GM23248 (cell line): ENCODE measurements around the gene TSPAN3. TPM values are rescaled to one million over a fixed set of nuclear protein-coding genes. Genes with fewer than 3 reads are reported as not detected.

ENCODE experiments used
- DNase-seq: peaks from one replicate; pipeline ENCODE4 v3.0.0-alpha.2; 2015
- H2AFZ ChIP-seq: fragments of 200-600 bp; sonication (generic); 2 replicates; pipeline ENCODE4 v1.6.1; 2016; ENCODE audit warnings: antibody characterized with exemption
- H3F3A ChIP-seq: fragments of 200-600 bp; sonication (generic); 2 replicates; pipeline ENCODE4 v1.6.1; 2016; ENCODE audit warnings: mild to moderate bottlenecking, antibody characterized with exemption, mixed run types; ENCODE audit not compliant: insufficient read depth
- H3K27ac ChIP-seq: fragments of 200-600 bp; sonication (generic); 2 replicates; pipeline ENCODE4 v1.5.1; 2016; ENCODE audit warnings: mild to moderate bottlenecking
- H3K27me3 ChIP-seq: fragments of 200-600 bp; sonication (generic); replicated peaks from 2 replicates; pipeline ENCODE4 v1.6.1; 2016; ENCODE audit warnings: mild to moderate bottlenecking; ENCODE audit not compliant: insufficient read depth
- H3K36me3 ChIP-seq: fragments of 200-600 bp; sonication (generic); 2 replicates; pipeline ENCODE4 v1.6.1; 2016; ENCODE audit warnings: low read depth, mild to moderate bottlenecking
- H3K4me1 ChIP-seq: fragments of 200-600 bp; sonication (generic); 2 replicates; pipeline ENCODE4 v1.6.1; 2016; ENCODE audit warnings: mild to moderate bottlenecking; ENCODE audit not compliant: insufficient read depth
- H3K4me2 ChIP-seq: fragments of 200-600 bp; sonication (generic); one replicate; pipeline ENCODE4 v1.6.1; 2016; ENCODE audit warnings: mild to moderate bottlenecking; ENCODE audit not compliant: unreplicated experiment
- H3K4me3 ChIP-seq: fragments of 200-600 bp; sonication (generic); 2 replicates; pipeline ENCODE4 v1.5.1; 2016; ENCODE audit warnings: mild to moderate bottlenecking
- H3K79me2 ChIP-seq: fragments of 200-600 bp; sonication (generic); 2 replicates; pipeline ENCODE4 v1.6.1; 2016; ENCODE audit warnings: mild to moderate bottlenecking; ENCODE audit not compliant: insufficient read depth
- H3K9ac ChIP-seq: fragments of 200-600 bp; sonication (generic); 2 replicates; pipeline ENCODE4 v1.6.1; 2016; ENCODE audit warnings: mild to moderate bottlenecking
- H3K9me2 ChIP-seq: fragments of 200-600 bp; sonication (generic); 2 replicates; pipeline ENCODE4 v1.6.1; 2016; ENCODE audit warnings: mixed run types, mild to moderate bottlenecking, moderate library complexity; ENCODE audit not compliant: insufficient read depth
- H3K9me3 ChIP-seq: fragments of 200-600 bp; sonication (generic); one replicate; pipeline ENCODE4 v1.6.1; 2017; ENCODE audit warnings: low read depth
- H4K20me1 ChIP-seq: fragments of 200-600 bp; sonication (generic); 2 replicates; pipeline ENCODE4 v1.6.0; 2016; ENCODE audit not compliant: insufficient read depth
- EZH2 ChIP-seq: fragments of 200-600 bp; sonication (generic); IDR thresholded peaks from 2 replicates; pipeline ENCODE4 v1.6.1; 2018; ENCODE audit warnings: antibody characterized with exemption, mild to moderate bottlenecking; ENCODE audit not compliant: insufficient read depth, poor library complexity, severe bottlenecking
- EZH2phosphoT487 ChIP-seq: fragments of 200-600 bp; sonication (generic); IDR thresholded peaks from 2 replicates; pipeline ENCODE4 v1.6.1; 2018; ENCODE audit warnings: antibody characterized with exemption, moderate library complexity, mild to moderate bottlenecking, low read depth; ENCODE audit not compliant: insufficient read depth
- WGBS, 2 experiments: methylation state at CpG; one replicate each; pipeline ENCODE4 v1.1.6; 2015 to 2017; ENCODE audit warnings: low lambda C conversion rate in 2 of 2, low coverage in 1 of 2; ENCODE audit errors: missing lambda C conversion rate in 2 of 2; 5-methylcytosine and 5-hydroxymethylcytosine counted together
- in situ Hi-C: fragments of 300-500 bp; cut with MboI; formaldehyde crosslinking; loops from 2 replicates; pipeline ENCODE4 v1.15.0; 2020
- polyA plus RNA-seq: library from polyadenylated mRNA; unstranded; fragments of >200 nt; fragmentation: Nextera tagmentation; extraction: Ambion mirVana; gene quantifications from 2 replicates; pipeline ENCODE4 v1.2.1, GENCODE V29; 2016
- total RNA-seq: library from RNA; depleted of rRNA; stranded (reverse); fragments of >200 nt; shearing (Covaris generic); gene quantifications from 2 replicates; pipeline ENCODE4 v1.2.3, GENCODE V29; 2014

Gene TSPAN3
- total and polyA plus RNA-seq, 2 experiments from 2014 or later: 307 to 321 TPM

GRCh38 chr15:77040673-77041072 lies 30.2 kb downstream of the TSPAN3 start:
- no peak for DNase-seq

DNA sequence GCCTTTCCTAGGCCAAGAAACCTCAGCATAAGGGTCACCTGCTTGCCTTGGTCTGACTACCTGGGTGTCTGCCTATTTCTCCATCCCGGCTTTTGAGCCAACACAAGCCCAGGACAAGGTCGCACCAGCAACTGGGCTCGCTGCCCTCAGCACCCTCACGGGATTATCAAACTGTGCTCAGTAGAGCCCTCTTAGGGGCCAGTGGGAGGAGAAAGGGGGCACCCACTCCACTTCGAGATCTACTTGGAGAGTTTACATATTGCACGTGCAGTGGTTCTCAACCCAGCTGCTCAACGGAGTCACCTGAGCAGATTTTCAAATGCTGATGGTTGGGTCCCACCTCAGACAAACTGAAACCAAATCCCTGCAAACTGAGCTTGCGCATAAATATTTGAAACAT lies 31.1 kb downstream of the TSPAN3 start:
- WGBS, 2 experiments: 88 to 90% methylated on average over 8 of the region's 8 CpGs
- DNase-seq: no peak
- Histone ChIP-seq H3K4me1 (no peaks in the 10 kb centered on the region), H3K9me3 (no peaks in the 10 kb centered on the region), H3K79me2 (no peaks in the 10 kb centered on the region), H3K4me2 (no peak overlapping the region), H3K9me2 (no peaks in the 10 kb centered on the region), H3K36me3 (no peaks in the 10 kb centered on the region), H3F3A (no peaks in the 10 kb centered on the region; the same call in 1 of the 2 replicates), H3K27ac (no peak overlapping the region), H3K9ac (no peak overlapping the region), H4K20me1 (no peaks in the 10 kb centered on the region), H2AFZ (no peak overlapping the region), H3K4me3 (no peak overlapping the region), H3K27me3 (no peaks in the 10 kb centered on the region)
- TF ChIP-seq EZH2 (no peak), EZH2phosphoT487 (no peak)
- in situ Hi-C loops: no loop called here

More at GRCh38 chr15:77040673-77041072, 30.2 kb downstream of the TSPAN3 start:
- Histone ChIP-seq H4K20me1 (no peaks in the 10 kb centered on the region), H3K27ac (no peak overlapping the region), H2AFZ (no peak overlapping the region), H3K79me2 (no peaks in the 10 kb centered on the region; the same call in 1 of the 2 replicates), H3F3A (no peaks in the 10 kb centered on the region; the same call in 1 of the 2 replicates), H3K36me3 (0 out of 2 replicates have a peak, but pooled peaks cover 1% of the 10 kb centered on the region), H3K9me2 (no peaks in the 10 kb centered on the region), H3K9me3 (no peaks in the 10 kb centered on the region), H3K4me3 (no peak overlapping the region), H3K9ac (no peak overlapping the region), H3K4me1 (no peaks in the 10 kb centered on the region), H3K4me2 (no peak overlapping the region), H3K27me3 (no peaks in the 10 kb centered on the region)
- WGBS, 2 experiments: 83 to 90% methylated on average over 5 of the region's 5 CpGs
- in situ Hi-C loops: no loop called here
- TF ChIP-seq EZH2phosphoT487 (no peak), EZH2 (no peak)

DNA sequence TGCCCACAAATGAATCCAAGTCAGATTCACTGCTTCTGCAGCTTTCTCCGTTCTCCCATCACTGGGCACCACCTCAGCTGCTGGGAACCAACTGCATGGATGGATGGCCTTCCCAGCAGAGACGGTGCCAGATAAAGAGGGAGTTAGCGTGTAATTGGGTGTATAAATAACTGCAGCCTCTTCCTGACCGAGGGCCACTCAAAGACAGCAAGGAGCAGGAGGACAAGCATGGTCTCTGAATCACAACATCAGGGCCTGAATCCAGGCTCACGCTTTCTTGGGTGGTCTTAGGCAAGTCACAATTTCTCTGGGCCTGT lies 31.7 kb downstream of the TSPAN3 start:
- H3K4me2 ChIP-seq: no peak overlapping the region
- TF ChIP-seq EZH2 (no peak), EZH2phosphoT487 (no peak)
- H3F3A ChIP-seq: no peaks in the 10 kb centered on the region; the same call in 1 of the 2 replicates
- no peaks in the 10 kb centered on the region for H3K9me3 ChIP-seq
- H3K9me2 ChIP-seq: no peaks in the 10 kb centered on the region
- WGBS, 2 experiments: 83 to 89% methylated on average over 5 of the region's 5 CpGs
- no peaks in the 10 kb centered on the region for H3K36me3 ChIP-seq
- H3K9ac ChIP-seq: no peak overlapping the region
- no peak overlapping the region for H3K4me3 ChIP-seq
- no peak overlapping the region for H3K27ac ChIP-seq
- no peaks in the 10 kb centered on the region for H4K20me1 ChIP-seq
- no peak for DNase-seq
- in situ Hi-C loops: no loop called here
- no peaks in the 10 kb centered on the region for H3K27me3 ChIP-seq
- no peak overlapping the region for H2AFZ ChIP-seq
- H3K4me1 ChIP-seq: no peaks in the 10 kb centered on the region
- H3K79me2 ChIP-seq: no peaks in the 10 kb centered on the region

DNA sequence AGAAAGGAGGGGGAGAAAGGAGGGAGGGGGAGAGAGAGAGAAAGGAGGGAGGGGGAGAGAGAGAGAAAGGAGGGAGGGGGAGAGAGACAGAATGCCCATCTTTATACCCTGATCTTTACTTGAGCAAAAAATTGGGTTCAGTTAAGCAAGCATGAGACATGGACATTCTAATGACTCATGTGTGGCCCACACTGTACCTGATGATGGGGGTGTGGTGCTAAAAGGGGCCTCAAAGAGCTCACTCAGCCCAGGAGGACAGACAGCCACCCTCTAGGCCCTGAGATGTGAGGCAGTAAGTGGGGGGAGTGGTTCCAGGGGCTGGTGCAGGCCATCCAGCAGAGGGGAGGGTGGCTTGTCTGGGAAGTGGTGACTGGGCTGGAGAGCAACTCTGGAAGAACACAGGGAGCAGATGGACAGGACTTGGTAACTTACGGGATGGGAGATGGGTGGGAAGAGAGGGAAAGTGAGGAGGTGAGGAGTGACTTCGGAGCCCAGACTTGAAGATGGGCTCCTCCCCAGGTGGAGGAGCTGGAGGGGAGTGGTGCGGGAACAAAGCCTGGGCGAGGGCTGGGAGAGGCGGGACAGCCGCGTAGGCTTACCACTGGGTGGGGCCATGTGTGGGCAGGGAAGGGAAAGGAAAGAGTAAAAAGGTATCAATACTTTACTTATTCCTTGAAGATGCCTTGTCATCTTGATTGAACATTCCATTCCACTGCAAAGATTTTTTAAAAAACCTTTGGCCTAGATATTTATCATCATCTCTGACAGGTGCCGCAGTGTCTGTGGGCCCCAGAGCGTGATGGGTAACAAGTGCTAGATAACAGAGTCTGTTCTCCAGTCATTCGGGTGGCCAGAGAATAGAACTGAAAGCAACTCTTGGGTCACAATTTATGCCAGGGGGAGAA lies 32.3 kb downstream of the TSPAN3 start:
- peak; percentile 58 for DNase-seq
- no peaks in the 10 kb centered on the region for H3K27me3 ChIP-seq
- no peak overlapping the region for H2AFZ ChIP-seq
- in situ Hi-C loops: no loop called here
- H3K4me3 ChIP-seq: no peak overlapping the region
- no peak overlapping the region for H3K4me2 ChIP-seq
- H3K9me3 ChIP-seq: no peaks in the 10 kb centered on the region
- no peaks in the 10 kb centered on the region; the same call in 1 of the 2 replicates for H3F3A ChIP-seq
- no peaks in the 10 kb centered on the region for H3K36me3 ChIP-seq
- no peak overlapping the region for H3K27ac ChIP-seq
- no peaks in the 10 kb centered on the region for H3K4me1 ChIP-seq
- WGBS, 2 experiments: 90 to 93% methylated on average over 6 to 10 of the region's 10 CpGs
- no peaks in the 10 kb centered on the region for H3K79me2 ChIP-seq
- H4K20me1 ChIP-seq: no peaks in the 10 kb centered on the region
- no peak overlapping the region for H3K9ac ChIP-seq
- TF ChIP-seq EZH2: no peak
- TF ChIP-seq EZH2phosphoT487: no peak
- H3K9me2 ChIP-seq: no peaks in the 10 kb centered on the region
